Measurements from ENCODE around the gene MEF2A.
A peak's percentile ranks its signal among the peaks of the same experiment; 100 is the strongest.
"Not testable (repeated sequence)": the region's sequence is repeated elsewhere in the genome, so short reads cannot be mapped to it uniquely, and the experiment has no call there.

MEF2A gene

GRCh38 chr15:99644913-99645542 is 79.2 kb downstream of the MEF2A start:
- DNase-seq (ENCODE audit: low spot score) (no peak), FAIRE-seq (no peak)

GRCh38 chr15:99645543-99645935 is 79.8 kb downstream of the MEF2A start:
- FAIRE-seq (no peak), DNase-seq (ENCODE audit: low spot score) (no peak)

- FAIRE-seq: no peak
Measured at GRCh38 chr15:99645951-99646350, 80.2 kb downstream of the MEF2A start.

DNA sequence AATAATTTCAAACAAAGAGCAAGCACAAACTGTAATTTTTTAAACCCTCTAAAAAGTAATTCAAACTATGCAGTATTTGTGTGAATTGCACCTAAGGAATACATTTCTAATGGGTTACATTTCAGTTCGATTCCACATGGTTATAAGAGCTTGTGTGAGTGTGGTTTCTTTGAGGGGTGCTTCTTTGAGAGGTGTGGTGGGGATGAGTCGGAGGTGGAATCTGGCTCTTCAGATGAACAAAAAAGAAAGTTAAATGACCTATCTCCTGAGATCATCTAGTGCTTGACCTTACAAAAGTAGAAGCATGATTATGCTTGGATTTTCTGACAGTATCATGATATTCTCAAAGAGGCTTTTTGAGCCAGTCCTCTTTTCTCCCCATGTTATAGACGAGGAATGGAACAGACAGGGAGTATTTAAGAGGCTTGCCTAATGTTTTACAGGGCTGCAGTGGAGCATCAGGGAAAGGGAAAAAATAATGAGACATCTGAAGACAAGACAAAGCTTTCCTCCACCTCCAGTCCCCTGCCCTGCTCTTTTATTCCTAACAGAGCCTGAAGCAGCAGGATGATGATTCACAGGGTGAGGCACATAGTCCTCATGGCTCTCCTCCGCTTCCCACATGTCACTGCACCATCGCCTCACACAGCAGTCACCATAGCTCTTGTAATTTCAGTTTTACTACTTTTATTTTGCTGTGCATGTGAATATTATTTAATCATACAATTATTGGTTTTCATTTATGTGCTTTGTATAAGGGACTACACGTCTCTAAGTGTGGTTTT is 85.4 kb downstream of the MEF2A start:
- FAIRE-seq: no peak
- peak; percentile 5 for DNase-seq (ENCODE audit: low spot score)

More at GRCh38 chr15:99645951-99646350, 80.2 kb downstream of the MEF2A start:
- no peak for DNase-seq (ENCODE audit: low spot score)

DNA sequence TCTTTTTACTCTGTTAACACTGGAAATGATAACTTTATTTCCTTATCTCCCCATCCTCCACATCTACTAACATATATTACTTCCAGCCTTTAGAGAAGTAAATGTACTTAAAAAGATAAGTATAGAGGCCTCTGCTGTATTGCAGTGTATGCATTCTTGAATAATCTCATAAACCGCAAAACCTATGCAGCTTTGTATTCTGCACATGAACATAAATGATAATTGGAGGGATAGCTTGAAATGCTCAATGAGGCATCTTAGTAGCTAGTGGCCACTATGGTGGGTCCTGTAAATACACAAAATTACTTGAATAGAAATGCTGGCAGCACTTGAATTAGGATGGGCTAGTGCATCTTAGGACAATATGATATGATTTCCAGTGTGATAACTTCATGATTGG is 90.4 kb downstream of the MEF2A start:
- no peak for FAIRE-seq
- no peak for DNase-seq (ENCODE audit: low spot score)

DNA sequence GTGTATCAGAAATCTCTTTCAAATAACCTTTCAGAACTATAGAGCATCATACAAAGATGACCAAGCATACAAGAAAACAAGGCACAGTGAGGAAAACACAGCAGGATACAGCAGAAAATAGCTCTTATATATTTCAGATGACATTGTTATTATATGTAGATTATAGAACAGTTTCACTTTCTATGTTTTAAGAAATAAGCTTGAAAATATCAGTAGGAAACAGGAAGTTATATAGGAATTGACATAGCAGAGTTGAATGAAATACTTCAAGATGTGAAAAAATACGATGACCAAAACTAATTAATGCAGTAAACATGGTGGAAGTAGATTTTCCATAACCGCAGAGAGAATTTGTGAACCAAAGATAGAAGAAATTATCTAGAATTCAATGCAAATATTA is 92.2 kb downstream of the MEF2A start:
- FAIRE-seq: no peak
- DNase-seq (ENCODE audit: low spot score): no peak

DNA sequence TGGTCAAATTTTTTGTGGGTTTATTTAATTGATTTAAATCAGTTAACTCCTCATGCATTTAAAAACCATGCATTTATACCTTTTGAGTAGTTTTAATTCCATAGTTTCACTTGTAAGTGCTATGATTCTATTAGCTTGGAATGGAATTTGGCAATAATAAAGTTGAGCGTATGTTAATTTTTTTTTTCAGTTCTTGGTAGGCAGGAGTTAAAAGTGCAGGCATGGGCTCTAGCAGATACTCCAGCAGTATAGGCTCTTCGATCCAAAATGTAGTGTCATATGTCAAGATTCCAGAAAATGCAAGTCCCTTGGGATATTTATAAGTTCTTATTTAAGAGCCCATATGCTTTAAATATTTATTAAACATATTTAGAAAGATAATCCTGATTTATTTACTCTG is 97.1 kb downstream of the MEF2A start:
- DNase-seq (ENCODE audit: low spot score) (no peak), FAIRE-seq (no peak)

DNA sequence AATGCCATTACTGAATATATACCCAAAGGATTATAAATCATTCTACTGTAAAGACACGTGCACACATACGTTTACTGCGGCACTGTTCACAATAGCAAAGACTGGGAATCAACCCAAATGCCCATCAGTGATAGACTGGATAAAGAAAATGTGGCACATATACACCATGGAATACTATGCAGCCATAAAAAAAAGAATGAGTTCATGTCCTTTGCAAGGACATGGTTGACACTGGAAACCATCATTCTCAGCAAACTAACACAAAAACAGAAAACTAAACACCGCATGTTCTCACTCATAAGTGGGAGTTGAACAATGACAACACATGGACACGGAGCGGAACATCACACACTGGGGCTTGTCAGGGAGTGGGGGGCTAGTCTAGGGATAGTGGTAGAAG is 100.3 kb downstream of the MEF2A start:
- not testable (repeated sequence) for DNase-seq (ENCODE audit: low spot score); FAIRE-seq

GRCh38 chr15:99668533-99669182 is 102.9 kb downstream of the MEF2A start:
- no peak for DNase-seq (ENCODE audit: low spot score)
- no peak for FAIRE-seq

DNA sequence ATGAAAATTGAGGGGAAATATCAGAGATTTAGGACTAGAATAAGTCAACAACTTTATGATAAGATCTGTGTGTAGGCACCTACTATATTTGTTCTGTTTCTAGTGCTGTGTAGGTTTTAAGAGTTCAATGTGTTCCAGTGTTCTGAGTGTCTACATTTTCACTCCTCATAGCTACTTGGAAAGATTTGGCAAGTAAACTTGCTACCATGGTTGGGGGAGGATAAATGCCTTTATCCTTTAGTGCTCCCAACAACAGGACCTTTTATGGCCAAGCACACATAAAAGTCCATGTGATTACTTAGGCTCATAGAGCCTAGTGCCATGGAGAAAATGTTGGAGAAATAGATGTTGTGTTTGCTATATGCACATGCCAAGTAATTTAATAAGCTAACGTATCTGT is 103.5 kb downstream of the MEF2A start:
- DNase-seq (ENCODE audit: low spot score) (no peak), FAIRE-seq (no peak)

DNA sequence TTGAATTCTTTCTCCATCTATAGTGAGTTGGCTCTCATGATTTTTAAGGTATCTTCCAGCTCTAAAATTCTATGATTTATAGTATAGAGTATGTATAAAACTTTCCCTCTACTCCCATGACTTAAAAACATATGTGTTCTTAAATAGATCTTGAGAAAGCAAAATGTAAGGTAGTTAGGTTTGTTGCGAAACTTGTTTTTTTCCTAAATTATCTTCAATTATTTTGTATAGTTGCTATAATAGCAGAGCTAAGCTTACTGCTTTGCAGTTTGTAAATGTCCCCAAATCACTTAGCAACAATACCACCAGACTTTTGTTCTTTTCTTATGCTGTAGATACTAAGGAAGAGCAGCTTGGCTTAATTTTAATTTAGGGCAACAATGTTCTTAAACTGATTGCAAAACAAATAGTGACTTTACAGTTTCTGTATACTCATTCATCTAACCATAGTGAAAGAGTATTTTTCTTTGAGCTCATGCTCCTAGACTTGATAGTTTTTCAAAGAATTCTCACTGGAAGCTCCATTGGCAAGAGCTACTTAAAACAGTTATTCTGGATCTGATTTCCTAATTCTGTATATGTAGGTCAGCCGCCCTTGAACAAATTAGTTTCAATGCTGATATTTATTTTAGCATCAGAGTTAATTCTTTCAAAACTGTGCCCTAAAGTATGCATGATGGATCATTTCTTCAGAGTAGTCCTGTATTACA is 106.3 kb downstream of the MEF2A start:
- no peak for FAIRE-seq

DNA sequence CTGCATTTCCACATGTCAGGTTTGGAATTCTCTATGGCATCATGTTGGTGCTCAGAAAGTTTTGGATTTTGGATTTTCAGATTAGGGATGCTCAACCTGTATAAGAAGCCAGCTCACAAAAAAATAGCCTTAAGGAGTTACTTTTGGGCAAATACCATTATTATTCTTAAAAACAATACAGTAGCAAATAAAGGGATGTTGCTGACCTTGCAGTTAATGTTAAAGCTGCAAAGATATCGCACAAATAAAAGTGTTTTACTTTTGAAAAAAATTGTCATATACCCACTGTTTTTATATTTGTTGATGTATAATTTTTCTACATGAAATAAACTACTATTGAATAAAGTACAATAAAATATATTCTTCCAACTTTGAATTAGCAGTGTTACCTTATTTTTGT is 107.3 kb downstream of the MEF2A start:
- DNase-seq (ENCODE audit: low spot score): no peak
- no peak for FAIRE-seq

More for the DNA sequence above, 106.3 kb downstream of the MEF2A start:
- DNase-seq (ENCODE audit: low spot score): no peak

DNA sequence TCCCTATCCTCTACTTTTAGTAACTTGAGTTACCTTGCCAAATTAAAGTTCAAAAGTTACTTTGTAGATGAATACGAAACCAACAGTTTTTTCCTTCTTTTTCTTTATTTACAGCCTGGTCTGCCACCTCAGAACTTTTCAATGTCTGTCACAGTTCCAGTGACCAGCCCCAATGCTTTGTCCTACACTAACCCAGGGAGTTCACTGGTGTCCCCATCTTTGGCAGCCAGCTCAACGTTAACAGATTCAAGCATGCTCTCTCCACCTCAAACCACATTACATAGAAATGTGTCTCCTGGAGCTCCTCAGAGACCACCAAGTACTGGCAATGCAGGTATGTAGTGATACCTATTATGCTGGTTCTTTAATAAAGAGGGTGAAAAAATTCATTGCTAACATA is 108.5 kb downstream of the MEF2A start:
- FAIRE-seq: no peak

DNA sequence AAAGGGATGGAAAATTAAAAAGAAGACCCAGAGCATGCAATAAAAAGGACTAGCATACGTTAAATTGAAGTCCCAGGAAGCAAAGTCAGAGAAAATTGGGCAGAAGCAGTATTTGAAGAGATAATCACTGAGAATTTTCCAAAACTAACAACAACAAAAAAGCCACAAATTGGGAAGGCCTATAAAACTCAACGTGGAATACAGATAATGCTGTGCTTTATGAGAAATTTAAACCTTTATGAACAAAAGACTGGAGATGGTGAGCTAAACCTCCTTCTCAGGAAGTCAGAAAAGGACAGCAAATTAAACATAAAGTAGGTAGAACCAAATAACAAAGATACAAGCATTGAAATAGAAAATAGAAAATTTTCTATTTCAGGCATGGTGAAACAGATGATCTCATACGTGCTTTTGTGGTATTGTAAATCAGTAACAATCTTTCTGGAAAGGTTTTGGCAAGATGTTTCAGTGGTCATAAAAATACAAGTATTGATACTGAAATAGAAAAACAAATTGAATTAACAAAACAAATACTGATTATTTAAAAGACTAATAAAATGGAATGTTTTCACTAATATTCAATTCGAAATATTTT is 111.9 kb downstream of the MEF2A start:
- DNase-seq (ENCODE audit: low spot score): no peak
- FAIRE-seq: no peak

More for the DNA sequence above, 108.5 kb downstream of the MEF2A start:
- no peak for DNase-seq (ENCODE audit: low spot score)

- DNase-seq (ENCODE audit: low spot score) (no peak), FAIRE-seq (no peak)
Measured at GRCh38 chr15:99680276-99680675, 114.5 kb downstream of the MEF2A start.

DNA sequence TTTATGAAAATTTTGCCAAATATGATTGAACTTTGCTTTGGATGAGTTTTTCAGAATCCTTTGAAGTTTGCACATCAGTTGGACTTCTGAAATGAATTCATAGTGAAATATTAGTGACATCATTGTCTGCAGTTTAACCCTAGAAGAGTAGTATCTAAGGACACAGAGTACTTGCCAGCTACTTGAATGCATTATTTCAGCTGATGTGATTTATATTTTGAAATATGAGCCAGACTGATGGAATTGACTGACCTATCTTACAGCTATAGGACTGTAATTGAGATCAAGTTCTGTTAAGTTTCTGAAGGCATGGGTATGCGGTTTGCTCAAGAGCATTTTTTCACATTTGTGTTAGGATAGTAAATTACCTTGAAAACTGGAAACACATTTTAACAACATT is 116.2 kb downstream of the MEF2A start:
- no peak for FAIRE-seq

DNA sequence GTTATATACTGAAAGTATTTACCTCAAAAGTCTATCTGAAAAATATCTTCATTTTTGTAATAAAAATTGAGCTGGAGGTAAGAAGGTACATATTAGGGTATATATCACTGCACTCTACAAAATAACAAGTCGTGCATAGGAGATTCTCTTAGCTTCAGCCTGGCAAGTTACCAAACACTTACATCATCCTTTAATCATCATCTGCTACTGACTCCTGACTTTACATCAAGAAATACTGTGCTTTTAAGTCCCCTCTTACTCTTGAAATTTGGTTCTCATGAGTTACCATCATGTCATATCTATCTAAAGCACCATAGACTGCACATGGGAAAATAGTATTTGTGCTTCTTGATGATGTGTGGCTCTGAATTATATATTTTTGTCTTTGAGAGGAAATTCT is 116.7 kb downstream of the MEF2A start:
- FAIRE-seq (no peak), DNase-seq (ENCODE audit: low spot score) (peak; percentile 13)

More for the DNA sequence above, 116.2 kb downstream of the MEF2A start:
- DNase-seq (ENCODE audit: low spot score): no peak

GRCh38 chr15:99683000-99683670 is 117.4 kb downstream of the MEF2A start:
- no peak for FAIRE-seq
- no peak for DNase-seq (ENCODE audit: low spot score)

- no peak for FAIRE-seq
- no peak for DNase-seq (ENCODE audit: low spot score)
Measured at GRCh38 chr15:99686290-99686689, 120.5 kb downstream of the MEF2A start.

DNA sequence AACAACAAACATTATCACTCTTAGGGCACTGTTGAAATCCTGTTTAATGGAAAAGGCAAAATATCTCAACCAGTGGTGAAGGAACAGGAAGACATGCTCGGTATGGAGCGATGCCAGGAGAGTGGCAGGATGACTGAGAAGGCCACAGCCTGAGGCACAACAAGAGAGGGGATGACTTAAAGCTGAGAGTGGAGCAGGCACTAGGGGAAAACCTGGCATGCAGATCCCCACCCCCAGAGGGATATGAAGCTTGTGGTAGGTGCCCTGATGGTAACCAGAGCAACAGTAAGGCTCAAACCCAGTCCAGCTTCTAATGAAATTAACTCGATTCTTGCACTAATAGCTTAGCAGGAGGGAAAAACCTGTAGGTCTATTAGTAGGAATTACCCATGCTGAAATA is 127.0 kb downstream of the MEF2A start:
- no peak for DNase-seq (ENCODE audit: low spot score)
- FAIRE-seq: no peak

GRCh38 chr15:99696096-99696495 is 130.3 kb downstream of the MEF2A start:
- no peak for FAIRE-seq
- DNase-seq (ENCODE audit: low spot score): no peak
